IMR-90 (cell line): ENCODE measurements around the gene LDAH. TPM values are rescaled to one million over a fixed set of nuclear protein-coding genes. Genes with fewer than 3 reads are reported as not detected.

Source experiments
- ATAC-seq: fragments of 200-7000 bp; cut with Tn5 transposase; 2 replicates; pipeline ENCODE4 v1.9.1; 2020; ENCODE audit warnings: low read depth, mild to moderate bottlenecking, moderate library complexity
- BruUV-seq: library from RNA; stranded (reverse); fragments of 400-500 nt; replicated peaks from 2 replicates; lab custom pipeline; 2021; lab: Mats Ljungman, UMichigan
- CTCF ChIA-PET: fragments of 300-600 bp; formaldehyde crosslinking; extraction: SDS; loops from one replicate; lab custom pipeline; 2021; ENCODE audit warnings: antibody characterized with exemption; lab: Yijun Ruan, JAX
- POLR2A ChIA-PET: fragments of 300-600 bp; sonication (Branson Sonifier 250); formaldehyde crosslinking; loops from one replicate; lab custom pipeline; 2022; ENCODE audit warnings: antibody characterized with exemption; ENCODE audit not compliant: unreplicated experiment; lab: Charles Lee
- DNase-seq: peaks from one replicate; pipeline ENCODE4 v3.0.0; 2013
- H2AFZ ChIP-seq: replicated peaks from 2 replicates; pipeline ENCODE3; 2013; ENCODE audit warnings: low read length, mild to moderate bottlenecking; ENCODE audit not compliant: poor library complexity
- H2AK5ac ChIP-seq: 2 replicates; pipeline ENCODE4 v1.6.1; 2013; ENCODE audit warnings: low read depth, low read length, inconsistent platforms
- H2AK9ac ChIP-seq: replicated peaks from 2 replicates; pipeline ENCODE3; 2013; ENCODE audit warnings: mild to moderate bottlenecking, low read depth, low read length, moderate library complexity; ENCODE audit not compliant: poor library complexity
- H2BK120ac ChIP-seq: 2 replicates; pipeline ENCODE4 v1.6.1; 2013; ENCODE audit warnings: low read depth, low read length, inconsistent platforms
- H2BK15ac ChIP-seq: 3 replicates; pipeline ENCODE4 v1.6.1; 2013; ENCODE audit warnings: low read depth, low read length, inconsistent platforms
- H2BK20ac ChIP-seq: 2 replicates; pipeline ENCODE4 v1.6.1; 2013; ENCODE audit warnings: low read depth, mild to moderate bottlenecking, inconsistent platforms, low read length, moderate library complexity
- H2BK5ac ChIP-seq: 2 replicates; pipeline ENCODE4 v1.6.1; 2013; ENCODE audit warnings: mild to moderate bottlenecking, low read depth, low read length, inconsistent platforms; ENCODE audit not compliant: poor library complexity, severe bottlenecking
- H3K14ac ChIP-seq: replicated peaks from 2 replicates; pipeline ENCODE4 v1.6.1; 2013; ENCODE audit warnings: low read depth, low read length, inconsistent platforms
- H3K18ac ChIP-seq: 2 replicates; pipeline ENCODE4 v1.6.1; 2013; ENCODE audit warnings: low read depth, low read length, control low read depth
- H3K23ac ChIP-seq: 2 replicates; pipeline ENCODE4 v1.6.1; 2013; ENCODE audit warnings: low read depth, low read length, inconsistent platforms
- H3K27ac ChIP-seq: 2 replicates; pipeline ENCODE4 v1.5.1; 2013; ENCODE audit warnings: mild to moderate bottlenecking, control low read depth, low read length; ENCODE audit not compliant: insufficient read depth
- H3K27me3 ChIP-seq: 2 replicates; pipeline ENCODE4 v1.6.1; 2013; ENCODE audit warnings: low read length; ENCODE audit not compliant: control insufficient read depth, insufficient read depth
- H3K36me3 ChIP-seq: 2 replicates; pipeline ENCODE4 v1.6.1; 2013; ENCODE audit warnings: low read length, mixed read lengths; ENCODE audit not compliant: control insufficient read depth, insufficient read depth
- H3K4ac ChIP-seq: 2 replicates; pipeline ENCODE4 v1.6.1; 2013; ENCODE audit warnings: low read depth, low read length, inconsistent platforms
- H3K4me1 ChIP-seq: 2 replicates; pipeline ENCODE4 v1.6.1; 2013; ENCODE audit warnings: low read length, mixed read lengths; ENCODE audit not compliant: control insufficient read depth, insufficient read depth
- H3K4me2 ChIP-seq: 2 replicates; pipeline ENCODE4 v1.6.1; 2013; ENCODE audit warnings: low read depth, mild to moderate bottlenecking, control low read depth, low read length, moderate library complexity
- H3K4me3 ChIP-seq: 2 replicates; pipeline ENCODE4 v1.5.1; 2013; ENCODE audit warnings: low read depth, mild to moderate bottlenecking, control low read depth, low read length, moderate library complexity; ENCODE audit not compliant: insufficient read depth
- H3K56ac ChIP-seq: 2 replicates; pipeline ENCODE4 v1.6.1; 2013; ENCODE audit warnings: low read length, inconsistent platforms; ENCODE audit not compliant: insufficient read depth; ENCODE audit errors: extremely low read depth
- H3K79me1 ChIP-seq, 2 experiments: 2 replicates each; pipeline ENCODE4 v1.6.1; 2013; ENCODE audit warnings: low read length in 2 of 2, inconsistent platforms in 1 of 2, low read depth in 1 of 2
- H3K9ac ChIP-seq: 2 replicates; pipeline ENCODE4 v1.6.1; 2013; ENCODE audit warnings: low read depth, low read length, control low read depth
- H3K9me1 ChIP-seq: 2 replicates; pipeline ENCODE4 v1.6.1; 2013; ENCODE audit warnings: low read length, inconsistent platforms; ENCODE audit not compliant: insufficient read depth
- H3K9me3 ChIP-seq: 2 replicates; pipeline ENCODE4 v1.6.1; 2013; ENCODE audit warnings: low read length; ENCODE audit not compliant: control insufficient read depth, insufficient read depth
- H4K20me1 ChIP-seq: 2 replicates; pipeline ENCODE4 v1.6.1; 2013; ENCODE audit warnings: low read length, inconsistent platforms; ENCODE audit not compliant: insufficient read depth
- H4K5ac ChIP-seq: 2 replicates; pipeline ENCODE4 v1.6.1; 2013; ENCODE audit warnings: mild to moderate bottlenecking, low read depth, low read length, control low read depth
- H4K8ac ChIP-seq, 2 experiments: 2 replicates each; pipeline ENCODE4 v1.6.1; 2013; ENCODE audit warnings: low read depth in 2 of 2, low read length in 2 of 2, control low read depth in 1 of 2, inconsistent platforms in 1 of 2
- H4K91ac ChIP-seq: 2 replicates; pipeline ENCODE4 v1.6.1; 2013; ENCODE audit warnings: low read depth, low read length, inconsistent platforms; ENCODE audit not compliant: insufficient read depth
- CEBPB ChIP-seq: IDR thresholded peaks from 2 replicates; pipeline ENCODE4 v1.6.1; 2012; ENCODE audit warnings: low read depth, low read length, improper control_type of control experiment
- CHD1 ChIP-seq: IDR thresholded peaks from 2 replicates; pipeline ENCODE4 v1.6.1; 2012; ENCODE audit warnings: low read depth, low read length, improper control_type of control experiment
- FOS ChIP-seq: fragments of 150-350 bp; IDR thresholded peaks from 2 replicates; pipeline ENCODE4 v1.6.1; 2016; ENCODE audit warnings: low read depth, low read length
- MAFK ChIP-seq: IDR thresholded peaks from 2 replicates; pipeline ENCODE4 v1.6.1; 2012; ENCODE audit warnings: low read depth, low read length, improper control_type of control experiment
- MXI1 ChIP-seq: IDR thresholded peaks from 2 replicates; pipeline ENCODE4 v1.6.1; 2012; ENCODE audit warnings: low read depth, mild to moderate bottlenecking, low read length, moderate library complexity, borderline replicate concordance
- NFE2L2 ChIP-seq: fragments of 150-350 bp; IDR thresholded peaks from 2 replicates; pipeline ENCODE4 v1.6.1; 2016; ENCODE audit warnings: low read depth, mild to moderate bottlenecking, low read length
- RFX5 ChIP-seq: IDR thresholded peaks from 2 replicates; pipeline ENCODE4 v1.8.0; 2012; ENCODE audit warnings: low read depth, mild to moderate bottlenecking, low read length, moderate library complexity
- SMC3 ChIP-seq: fragments of 150-350 bp; IDR thresholded peaks from 2 replicates; pipeline ENCODE4 v1.6.1; 2016; ENCODE audit warnings: low read depth, mild to moderate bottlenecking, antibody characterized with exemption, low read length, moderate library complexity
- WGBS, 2 experiments: methylation state at CpG; one replicate each; pipeline versions ENCODE4 v1.1.5 to v1.1.7; 2013; ENCODE audit warnings: missing lambda C conversion rate in 2 of 2; ENCODE audit not compliant: insufficient read length in 1 of 2; ENCODE audit errors: extremely low coverage in 2 of 2; 5-methylcytosine and 5-hydroxymethylcytosine counted together
- dilution Hi-C: fragments of 300-500 bp; cut with HindIII; formaldehyde crosslinking; loops from one replicate; pipeline ENCODE4 v1.14.3; 2018; ENCODE audit warnings: low sequenced_read_pairs; ENCODE audit not compliant: unreplicated experiment
- in situ Hi-C: fragments of 300-500 bp; cut with MboI; formaldehyde crosslinking; loops from 3 replicates; pipeline ENCODE4 v1.14.3; 2019; ENCODE audit warnings: low sequenced_read_pairs, inconsistent platforms, mixed read lengths
- intact Hi-C: fragments of 100-400 bp; cut with micrococcal nuclease; formaldehyde crosslinking; loops from 2 replicates; pipeline ENCODE4 v1.10.0; 2022
- polyA plus RNA-seq, 3 experiments: library from polyadenylated mRNA; depleted of rRNA; stranded (reverse); fragments of >200 nt; gene quantifications; 2 replicates each; pipeline ENCODE4 v1.2.3, GENCODE V29; 2012; ENCODE audit warnings: low replicate concordance in 1 of 3
- total RNA-seq: library from RNA; depleted of rRNA; stranded (reverse); fragments of >200 nt; gene quantifications from 2 replicates; pipeline ENCODE4 v1.2.3, GENCODE V29; 2012
- TF ChIP-seq, protein P1 (sequence below): fragments of 150-350 bp; IDR thresholded peaks from 2 replicates; pipeline ENCODE4 v1.6.1; 2016; ENCODE audit warnings: low read depth, mild to moderate bottlenecking, low read length, moderate library complexity, borderline replicate concordance

LDAH gene
- total and polyA plus RNA-seq, 2 of the 4 experiments (the other 2 are of a cell fraction) = 12.1 to 31.7 TPM

DNA sequence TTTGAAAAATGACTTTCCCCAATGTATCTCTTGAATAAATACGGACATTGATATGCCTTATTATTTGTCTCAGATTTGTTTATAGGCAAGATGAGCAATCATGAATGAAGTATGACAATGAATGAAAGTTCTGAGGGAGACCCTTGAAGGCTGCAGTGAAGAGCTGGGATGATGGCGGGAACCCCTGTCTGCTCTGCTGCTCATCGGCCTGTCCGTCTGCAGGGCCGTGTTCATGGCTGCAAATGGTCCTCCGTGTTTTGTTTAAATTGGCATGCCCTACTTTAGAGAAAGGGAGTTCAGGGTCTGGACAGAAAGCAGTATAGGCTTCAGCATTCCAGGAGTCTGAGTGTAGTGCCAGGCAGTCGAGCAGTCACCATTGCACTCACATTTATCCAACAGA lies 170.8 kb downstream of the LDAH start:
- H2AFZ ChIP-seq = peak overlapping the region; percentile 68
- no TSS peak for BruUV-seq
- CTCF ChIA-PET = interaction anchor here (1.1 kb wide), 2 partner anchors 10 to 215 kb away, joined by 4 to 5 read pairs; no protein-coding TSS in a partner anchor

More for the DNA sequence above, 170.8 kb downstream of the LDAH start:
- Histone ChIP-seq H2BK15ac (no peak overlapping the region), H4K91ac (no peak overlapping the region), H3K27ac (no peak overlapping the region), H3K36me3 (no peaks in the 10 kb centered on the region), H3K9me3 (no peaks in the 10 kb centered on the region), H2BK5ac (no peak overlapping the region), H3K14ac (no peak overlapping the region), H3K18ac (no peak overlapping the region), H3K9me1 (peaks cover 9% of the 10 kb centered on the region), H3K4me3 (no peak overlapping the region), H4K5ac (no peak overlapping the region), H3K79me1 (peaks cover 10 to 30% of the 10 kb centered on the region in 2 experiments; a peak in 3 of 4 replicates), H3K4me1 (peaks cover 9% of the 10 kb centered on the region), H3K9ac (no peak overlapping the region), H4K8ac (0 out of 4 replicates have a peak overlapping the region, but pooled peaks of 1 of the 2 experiments have one; percentile 98), H3K4me2 (no peak overlapping the region), H3K56ac (no peak overlapping the region), H3K4ac (no peak overlapping the region), H3K23ac (no peak overlapping the region), H2BK20ac (no peak overlapping the region), H2AK9ac (no peak overlapping the region), H4K20me1 (peaks cover 5% of the 10 kb centered on the region; the same call in 1 of the 2 replicates), H2BK120ac (no peak overlapping the region), H2AK5ac (no peak overlapping the region), H3K27me3 (peaks cover 23% of the 10 kb centered on the region)
- 100% methylated on average over 3 of the region's 7 CpGs; no CpG with 5 or more reads in 1 of the 2 experiments for WGBS, 2 experiments
- POLR2A ChIA-PET = no interaction called here
- peak; percentile 28 for DNase-seq
- in situ Hi-C loops (loop anchor here (25.0 kb wide), 1 partner anchor 1110 kb away; no protein-coding TSS in a partner anchor), intact Hi-C loops (no loop called here), dilution Hi-C loops (no loop called here)
- no peak for ATAC-seq
- TF ChIP-seq, protein P1, sequence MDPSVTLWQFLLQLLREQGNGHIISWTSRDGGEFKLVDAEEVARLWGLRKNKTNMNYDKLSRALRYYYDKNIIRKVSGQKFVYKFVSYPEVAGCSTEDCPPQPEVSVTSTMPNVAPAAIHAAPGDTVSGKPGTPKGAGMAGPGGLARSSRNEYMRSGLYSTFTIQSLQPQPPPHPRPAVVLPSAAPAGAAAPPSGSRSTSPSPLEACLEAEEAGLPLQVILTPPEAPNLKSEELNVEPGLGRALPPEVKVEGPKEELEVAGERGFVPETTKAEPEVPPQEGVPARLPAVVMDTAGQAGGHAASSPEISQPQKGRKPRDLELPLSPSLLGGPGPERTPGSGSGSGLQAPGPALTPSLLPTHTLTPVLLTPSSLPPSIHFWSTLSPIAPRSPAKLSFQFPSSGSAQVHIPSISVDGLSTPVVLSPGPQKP = no peak
- no peak for TF ChIP-seq CEBPB
- no peak for TF ChIP-seq MXI1
- TF ChIP-seq RFX5 = no peak
- TF ChIP-seq SMC3 = no peak
- TF ChIP-seq NFE2L2 = no peak
- no peak for TF ChIP-seq MAFK
- TF ChIP-seq CHD1 = no peak
- TF ChIP-seq FOS = no peak
